Lower lobe of right lung (tissue), 2 donors: ENCODE measurements around the gene SH2B3. TPM values are rescaled to one million over a fixed set of nuclear protein-coding genes. Genes with fewer than 3 reads are reported as not detected.
A peak's percentile ranks its signal among the peaks of the same experiment; 100 is the strongest.

Experiments
- ATAC-seq, 2 donors: fragments of 200-7000 bp; cut with Tn5 transposase; one replicate each; pipeline ENCODE4 v1.9.1; 2020 to 2022; ENCODE audit warnings: mild to moderate bottlenecking in 2 of 2, moderate library complexity in 2 of 2
- DNase-seq: peaks from one replicate; pipeline ENCODE4 v3.0.0-alpha.2; 2020
- H3K27ac ChIP-seq: fragments of 200-600 bp; one replicate; pipeline ENCODE4 v1.8.0; 2022
- H3K27me3 ChIP-seq: fragments of 200-600 bp; one replicate; pipeline ENCODE4 v1.8.0; 2022; ENCODE audit warnings: low read depth
- H3K36me3 ChIP-seq: fragments of 200-600 bp; one replicate; pipeline ENCODE4 v1.8.0; 2022; ENCODE audit warnings: mild to moderate bottlenecking
- H3K4me1 ChIP-seq: fragments of 200-600 bp; one replicate; pipeline ENCODE4 v1.8.0; 2022
- H3K4me3 ChIP-seq: fragments of 200-600 bp; one replicate; pipeline ENCODE4 v1.8.0; 2022; ENCODE audit warnings: mild to moderate bottlenecking
- H3K9me3 ChIP-seq: fragments of 200-600 bp; one replicate; pipeline ENCODE4 v1.8.0; 2022
- CTCF ChIP-seq: fragments of 200-600 bp; IDR thresholded peaks from one replicate; pipeline ENCODE4 v1.8.0; 2022; ENCODE audit warnings: antibody characterized with exemption, mild to moderate bottlenecking
- intact Hi-C: fragments of 100-400 bp; cut with DNase I; formaldehyde crosslinking; loops from one replicate; pipeline ENCODE4 v1.11.0; 2022
- total RNA-seq: library from RNA; stranded (reverse); fragmentation: NEBNext Ultra II Directional; extraction: Animal tissue kit (Norgen Biotek cat#: 25700); gene quantifications from one replicate; pipeline ENCODE4 v1.2.1, GENCODE V29; 2021
- donor health status: DM: no; HTN: yes; CAD: no; lungs with severe emphysema.

SH2B3 gene
- total RNA-seq, 1 donor from 2014 or later: 49.5 TPM

GRCh38 chr12:111429828-111430432, 24.2 kb downstream of the SH2B3 start:
- Histone ChIP-seq H3K36me3 (no peaks in the 10 kb centered on the region), H3K27me3 (no peaks in the 10 kb centered on the region), H3K27ac (peak overlapping the region; percentile 77), H3K4me1 (peaks cover 100% of the 10 kb centered on the region), H3K9me3 (no peaks in the 10 kb centered on the region), H3K4me3 (peak overlapping the region; percentile 29)
- TF ChIP-seq CTCF: no peak
- ATAC-seq (peak in 1 of 2 donors; percentile 5), DNase-seq (no peak)
- intact Hi-C loops: no loop called here

DNA sequence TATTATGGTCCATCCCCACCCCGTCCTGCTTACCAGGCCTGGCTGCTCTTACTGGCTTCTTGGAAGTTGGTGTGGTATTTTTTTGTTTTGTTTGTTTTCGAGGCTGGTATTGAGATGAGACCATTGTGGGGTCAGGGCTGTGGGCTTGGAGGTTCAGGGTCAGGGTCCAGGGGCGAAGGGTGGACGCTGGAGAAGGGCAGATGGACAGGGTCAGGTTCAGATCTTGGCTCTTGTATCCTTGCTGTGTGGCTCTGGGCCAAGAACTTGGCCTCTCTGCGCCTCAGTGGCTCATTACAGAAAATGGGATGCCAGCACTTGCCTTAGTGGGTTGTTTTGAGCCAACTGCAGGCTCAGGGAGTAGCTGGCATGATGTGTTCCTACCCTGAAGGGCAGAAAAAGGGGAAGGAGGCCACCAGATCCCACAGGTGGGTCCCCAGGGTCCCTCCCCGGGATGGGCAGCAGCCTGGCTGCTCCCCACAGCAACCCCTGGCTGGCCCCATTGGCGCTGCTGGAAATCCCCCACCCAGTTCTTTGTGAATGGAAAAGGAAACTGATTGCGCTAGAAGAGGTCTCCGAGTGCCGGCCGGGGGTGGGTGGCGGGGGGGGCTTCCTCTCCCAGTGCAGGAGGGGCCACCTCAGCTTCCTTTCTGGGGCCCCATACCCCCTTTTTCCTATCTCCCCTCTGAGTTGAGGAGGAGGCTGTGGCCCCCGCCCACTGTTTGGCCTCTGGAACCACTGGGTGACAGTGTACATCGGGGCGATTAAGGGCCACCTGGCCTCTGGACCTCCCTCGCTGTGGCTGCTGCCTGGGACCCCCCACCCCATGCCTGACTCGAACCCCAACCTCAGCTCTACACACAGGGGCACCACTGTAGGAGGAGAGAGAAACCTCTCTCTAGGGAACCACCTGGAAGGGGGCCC, 25.0 kb downstream of the SH2B3 start:
- Histone ChIP-seq H3K27me3 (no peaks in the 10 kb centered on the region), H3K36me3 (no peaks in the 10 kb centered on the region), H3K27ac (peak overlapping the region; percentile 77), H3K4me1 (peaks cover 100% of the 10 kb centered on the region), H3K4me3 (peak overlapping the region; percentile 29), H3K9me3 (no peaks in the 10 kb centered on the region)
- intact Hi-C loops: no loop called here
- TF ChIP-seq CTCF: no peak
- no peak for DNase-seq
- ATAC-seq: peak in 1 of 2 donors; percentile 10

DNA sequence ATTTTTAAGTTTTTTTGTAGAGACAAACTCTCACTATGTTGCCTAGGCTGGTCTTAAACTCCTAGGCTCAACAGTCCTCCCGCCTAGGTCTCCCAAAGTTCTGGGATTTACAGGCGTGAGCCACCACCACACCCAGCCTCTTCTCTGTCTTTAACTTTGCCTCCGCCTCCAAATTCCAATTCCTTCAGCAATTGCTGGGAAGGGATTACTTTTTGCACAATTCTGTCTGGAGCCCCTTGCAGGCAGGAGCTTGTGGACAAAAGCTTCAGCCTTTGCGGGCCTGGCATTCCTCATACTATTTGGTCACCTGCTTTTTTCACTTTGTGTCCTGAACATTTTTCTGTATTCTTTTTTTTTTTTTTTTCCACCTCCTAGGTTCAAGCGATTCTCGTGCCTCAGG, 26.0 kb downstream of the SH2B3 start:
- peak overlapping the region; percentile 77 for H3K27ac ChIP-seq

GRCh38 chr12:111434049-111434448, 28.3 kb downstream of the SH2B3 start:
- peaks cover 100% of the 10 kb centered on the region for H3K4me1 ChIP-seq
- no peaks in the 10 kb centered on the region for H3K27me3 ChIP-seq
- H3K9me3 ChIP-seq: no peaks in the 10 kb centered on the region
- DNase-seq: no peak
- peak overlapping the region; percentile 11 for H3K4me3 ChIP-seq
- no peak for TF ChIP-seq CTCF
- no peaks in the 10 kb centered on the region for H3K36me3 ChIP-seq
- no peak for ATAC-seq
- intact Hi-C loops: no loop called here
- peak overlapping the region; percentile 81 for H3K27ac ChIP-seq

More for the DNA sequence above, 26.0 kb downstream of the SH2B3 start:
- intact Hi-C loops: no loop called here
- DNase-seq (no peak), ATAC-seq (no peak)
- no peaks in the 10 kb centered on the region for H3K36me3 ChIP-seq
- H3K4me3 ChIP-seq: no peak overlapping the region
- no peak for TF ChIP-seq CTCF
- H3K27me3 ChIP-seq: no peaks in the 10 kb centered on the region
- H3K4me1 ChIP-seq: peaks cover 100% of the 10 kb centered on the region
- no peaks in the 10 kb centered on the region for H3K9me3 ChIP-seq

- no peak for TF ChIP-seq CTCF
- no peak for DNase-seq
- H3K9me3 ChIP-seq: no peaks in the 10 kb centered on the region
- H3K27ac ChIP-seq: peak overlapping the region; percentile 81
- no peaks in the 10 kb centered on the region for H3K27me3 ChIP-seq
- intact Hi-C loops: no loop called here
- H3K36me3 ChIP-seq: no peaks in the 10 kb centered on the region
- H3K4me1 ChIP-seq: peaks cover 100% of the 10 kb centered on the region
- peak; percentile 43 to 54 for ATAC-seq
- H3K4me3 ChIP-seq: no peak overlapping the region
Observed at GRCh38 chr12:111434680-111435338, 29.1 kb downstream of the SH2B3 start.
